Natural killer cell treated with Interleukin-12 subunit alpha and Interleukin-12 subunit beta and Interleukin-15 and Interleukin-18, amount 100 ng/mL, for 72 hours (primary cell): ENCODE results near the gene PEMT. TPM values are rescaled to one million over a fixed set of nuclear protein-coding genes. Genes with fewer than 3 reads are reported as not detected.
A peak's percentile ranks its signal among the peaks of the same experiment; 100 is the strongest.

ENCODE experiments used
- ATAC-seq, 2 donors: fragments of 150-1000 bp; cut with Tn5 transposase in 1 of 2; sonication (Bioruptor Pico), chemical (Tn5 transposase) in 1 of 2; 2 replicates each; pipeline ENCODE4 v1.10.0; 2021
- DNase-seq: peaks from one replicate; pipeline ENCODE4 v3.0.0; 2022; ENCODE audit warnings: low spot score
- H3K27ac Mint-ChIP-seq, 2 donors: 1 replicate in 1 of 2; 2 replicates in 1 of 2; pipeline ENCODE4 v1.8.0; 2022; ENCODE audit warnings: mixed read lengths in 2 of 2, mild to moderate bottlenecking in 1 of 2, moderate library complexity in 1 of 2
- H3K27me3 Mint-ChIP-seq, 2 donors: 1 replicate in 1 of 2; 2 replicates in 1 of 2; pipeline ENCODE4 v1.8.0; 2022; ENCODE audit warnings: mixed read lengths in 2 of 2
- H3K36me3 Mint-ChIP-seq: one replicate; pipeline ENCODE4 v1.8.0; 2022; ENCODE audit warnings: mixed read lengths
- H3K4me1 Mint-ChIP-seq, 2 donors: 1 replicate in 1 of 2; 2 replicates in 1 of 2; pipeline ENCODE4 v1.8.0; 2022; ENCODE audit warnings: low read depth in 2 of 2, mixed read lengths in 2 of 2, mild to moderate bottlenecking in 1 of 2
- H3K4me3 Mint-ChIP-seq: one replicate; pipeline ENCODE4 v1.8.0; 2022; ENCODE audit warnings: mixed read lengths
- H3K9me3 Mint-ChIP-seq: 2 replicates; pipeline ENCODE4 v1.8.0; 2022; ENCODE audit warnings: mixed read lengths
- total RNA-seq, 2 donors: library from RNA; stranded (reverse); gene quantifications; one replicate each; pipeline ENCODE4 v1.2.3, GENCODE V29; 2022

PEMT gene
- total RNA-seq, 2 donors from 2014 or later, result 22.9 to 35.3 TPM

DNA sequence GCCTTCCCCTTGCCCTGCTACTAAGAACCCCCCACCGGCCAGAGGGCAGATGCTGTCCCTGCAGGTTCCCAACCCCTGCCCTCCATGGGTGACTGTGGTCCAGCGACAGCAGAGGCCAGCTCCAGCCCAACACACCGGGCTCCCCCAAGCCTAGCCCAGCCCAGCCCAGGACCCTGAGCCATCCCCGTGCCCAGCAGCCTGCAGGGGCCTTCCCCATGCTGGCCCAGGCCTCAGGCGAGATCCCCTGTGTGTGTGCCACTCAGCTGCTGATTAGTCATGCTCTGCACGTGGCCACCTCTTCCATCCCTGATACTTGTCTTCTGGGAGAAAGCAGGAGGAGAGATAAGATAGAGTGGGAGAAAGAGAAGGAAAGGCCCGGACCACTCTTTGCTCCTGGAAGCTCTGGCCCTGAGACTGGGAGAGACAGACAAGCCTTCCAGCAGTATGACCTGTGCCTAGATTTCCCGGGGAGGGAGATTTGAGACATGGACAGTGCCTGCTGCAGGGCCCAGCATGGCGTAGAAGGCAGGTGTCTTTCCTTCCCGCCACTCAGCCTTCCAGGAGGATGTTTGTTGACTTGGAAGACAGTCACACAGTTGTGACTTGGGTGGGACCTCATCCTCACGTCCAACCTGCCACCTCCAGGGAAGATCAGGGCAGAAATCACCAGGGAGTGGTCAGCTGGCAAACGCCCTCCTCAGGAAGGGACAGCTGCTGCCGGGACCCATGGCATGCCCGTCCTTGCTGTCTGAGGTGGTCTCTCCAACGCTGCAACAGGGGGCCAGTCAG, 54.0 kb downstream of the PEMT start:
- no peaks in the 10 kb centered on the region for H3K27me3 Mint-ChIP-seq
- ATAC-seq (no peak), DNase-seq (no peak)
- H3K9me3 Mint-ChIP-seq, result no peaks in the 10 kb centered on the region
- no peak overlapping the region for H3K27ac Mint-ChIP-seq
- H3K4me1 Mint-ChIP-seq, result no peaks in the 10 kb centered on the region
- H3K36me3 Mint-ChIP-seq, result no peaks in the 10 kb centered on the region
- H3K4me3 Mint-ChIP-seq, result no peak overlapping the region

GRCh38 chr17:17536702-17537101, 54.8 kb downstream of the PEMT start:
- Mint-ChIP-seq H3K27me3 (no peaks in the 10 kb centered on the region), H3K4me1 (no peaks in the 10 kb centered on the region), H3K9me3 (no peaks in the 10 kb centered on the region), H3K36me3 (no peaks in the 10 kb centered on the region), H3K27ac (no peak overlapping the region), H3K4me3 (no peak overlapping the region)
- ATAC-seq, result no peak
- no peak for DNase-seq

DNA sequence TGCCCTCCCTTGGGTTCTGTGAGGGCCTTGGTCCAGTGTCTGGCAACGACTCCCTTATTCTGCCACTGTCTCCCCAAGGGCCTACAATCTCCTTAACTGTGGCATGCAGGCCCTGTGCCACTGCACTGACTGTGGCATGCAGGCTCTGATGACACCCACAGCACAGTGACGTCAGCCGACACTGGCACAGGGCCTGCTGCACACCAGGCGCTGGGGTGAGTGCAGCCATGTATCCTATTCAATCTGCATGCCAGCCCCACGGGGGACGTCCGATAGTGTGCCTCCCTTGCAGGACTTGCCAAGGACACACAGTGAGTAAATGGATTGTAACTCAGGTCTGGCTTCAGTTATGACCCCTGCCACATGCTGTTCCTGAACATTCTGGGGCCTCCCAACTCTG, 55.6 kb downstream of the PEMT start:
- no peaks in the 10 kb centered on the region for H3K9me3 Mint-ChIP-seq
- H3K36me3 Mint-ChIP-seq, result no peaks in the 10 kb centered on the region
- DNase-seq (no peak), ATAC-seq (peak in 1 of 2 donors; percentile 40)
- H3K4me3 Mint-ChIP-seq, result no peak overlapping the region
- H3K27me3 Mint-ChIP-seq, result no peaks in the 10 kb centered on the region
- H3K27ac Mint-ChIP-seq, result no peak overlapping the region
- no peaks in the 10 kb centered on the region for H3K4me1 Mint-ChIP-seq

GRCh38 chr17:17533901-17534441, 57.5 kb downstream of the PEMT start:
- no peaks in the 10 kb centered on the region for H3K27me3 Mint-ChIP-seq
- no peaks in the 10 kb centered on the region for H3K36me3 Mint-ChIP-seq
- ATAC-seq (no peak), DNase-seq (no peak)
- no peaks in the 10 kb centered on the region for H3K9me3 Mint-ChIP-seq
- no peak overlapping the region for H3K4me3 Mint-ChIP-seq
- H3K4me1 Mint-ChIP-seq, result peaks cover 0 to 4% of the 10 kb centered on the region in 2 donors
- no peak overlapping the region for H3K27ac Mint-ChIP-seq

DNA sequence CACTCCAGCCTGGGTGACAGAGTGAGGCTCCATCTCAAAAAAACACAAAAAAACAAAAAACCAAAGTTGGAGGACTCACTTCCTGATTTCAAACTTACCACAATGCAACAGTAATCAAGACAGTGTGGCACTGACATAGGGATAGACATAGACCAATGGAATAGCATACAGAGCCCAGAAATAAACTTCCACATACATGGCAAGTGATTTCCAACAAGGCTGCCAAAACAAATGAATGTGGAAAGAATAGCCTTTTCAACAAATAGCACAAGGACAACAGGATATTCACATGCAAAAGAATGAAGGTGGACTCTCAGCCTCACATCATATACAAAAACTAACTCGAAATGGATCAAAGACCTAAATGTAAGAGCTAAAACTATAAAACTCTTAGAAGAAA, 58.5 kb downstream of the PEMT start:
- Mint-ChIP-seq H3K9me3 (no peaks in the 10 kb centered on the region), H3K36me3 (no peaks in the 10 kb centered on the region), H3K27ac (no peak overlapping the region), H3K27me3 (no peaks in the 10 kb centered on the region), H3K4me1 (peaks cover 0 to 4% of the 10 kb centered on the region in 2 donors), H3K4me3 (no peak overlapping the region)
- ATAC-seq (no peak), DNase-seq (no peak)

DNA sequence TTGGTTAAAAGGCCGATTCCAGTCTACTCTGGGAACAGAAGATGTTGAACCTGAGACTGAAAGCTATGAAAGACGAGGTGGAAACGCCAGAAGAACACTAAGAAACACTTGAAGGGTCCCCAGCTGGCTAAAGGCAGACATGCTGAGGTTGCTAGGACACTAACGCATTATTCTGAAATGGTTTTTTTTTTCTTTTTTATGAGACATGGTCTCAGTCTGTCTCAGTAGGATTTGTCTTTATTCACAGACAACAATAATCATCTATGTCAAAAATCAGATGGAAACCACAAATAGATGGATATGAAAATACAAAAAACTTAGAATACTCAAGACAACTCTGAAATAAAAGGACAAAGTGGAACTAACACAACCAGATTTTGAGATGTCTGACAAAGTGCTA, 60.4 kb downstream of the PEMT start:
- DNase-seq, result no peak
- H3K4me3 Mint-ChIP-seq, result no peak overlapping the region
- H3K27ac Mint-ChIP-seq, result no peak overlapping the region
- H3K36me3 Mint-ChIP-seq, result no peaks in the 10 kb centered on the region
- ATAC-seq, result no peak
- no peaks in the 10 kb centered on the region for H3K27me3 Mint-ChIP-seq
- no peaks in the 10 kb centered on the region for H3K9me3 Mint-ChIP-seq
- H3K4me1 Mint-ChIP-seq, result peaks cover 0 to 4% of the 10 kb centered on the region in 2 donors

DNA sequence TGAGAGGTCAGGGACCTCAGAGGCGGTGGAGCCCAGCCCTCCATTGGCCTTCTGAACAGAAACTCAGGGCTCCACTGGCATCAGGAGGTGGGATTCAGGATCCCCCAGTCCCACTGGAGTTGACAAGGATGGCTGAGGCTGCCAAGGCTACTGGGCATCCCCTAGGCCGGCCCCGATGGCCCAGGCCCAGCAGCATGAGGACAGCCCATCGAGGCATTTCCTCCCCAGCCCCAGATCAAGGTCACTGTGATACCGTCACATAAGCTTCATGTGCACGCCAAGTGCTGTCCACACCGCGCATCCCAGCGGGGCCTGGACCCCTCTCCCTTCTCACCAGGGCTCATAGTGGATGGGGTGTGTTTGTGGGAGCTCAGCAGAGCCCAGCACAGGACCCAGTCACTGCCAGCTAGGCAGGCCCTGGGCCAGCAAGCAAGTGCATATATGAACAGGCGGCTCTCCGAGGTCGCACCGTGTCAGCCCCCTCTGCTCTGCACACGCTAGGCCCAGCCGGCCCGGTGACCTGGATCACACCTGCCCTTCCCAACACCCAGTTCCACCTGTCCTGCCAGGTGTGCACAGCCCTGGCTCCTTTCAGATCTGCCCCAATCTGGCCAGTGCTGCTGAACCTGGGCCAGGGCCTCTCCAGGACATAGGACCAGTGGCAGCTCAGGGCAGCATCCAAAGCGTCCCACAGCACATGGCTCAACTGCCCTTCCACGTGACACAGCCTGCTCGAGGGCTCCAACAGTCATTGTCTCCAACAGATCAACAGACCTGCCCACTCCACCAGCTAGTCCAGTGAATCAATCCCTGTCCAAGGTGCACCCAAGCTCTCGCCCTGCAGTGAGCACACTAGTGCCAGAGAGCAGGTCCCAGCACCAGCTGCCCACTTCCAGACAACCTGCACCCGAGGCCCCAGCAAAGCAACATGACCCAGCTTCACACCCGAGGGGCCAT, 62.5 kb downstream of the PEMT start:
- H3K4me1 Mint-ChIP-seq, result peaks cover 0 to 4% of the 10 kb centered on the region in 2 donors
- H3K4me3 Mint-ChIP-seq, result no peak overlapping the region
- no peak for DNase-seq
- ATAC-seq, result peak; percentile 24 to 45
- H3K27ac Mint-ChIP-seq, result no peak overlapping the region
- H3K36me3 Mint-ChIP-seq, result no peaks in the 10 kb centered on the region
- no peaks in the 10 kb centered on the region for H3K27me3 Mint-ChIP-seq
- H3K9me3 Mint-ChIP-seq, result no peaks in the 10 kb centered on the region

- peaks cover 0 to 4% of the 10 kb centered on the region in 2 donors for H3K4me1 Mint-ChIP-seq
- H3K9me3 Mint-ChIP-seq, result no peaks in the 10 kb centered on the region
- no peak overlapping the region for H3K4me3 Mint-ChIP-seq
- ATAC-seq (no peak), DNase-seq (no peak)
- no peaks in the 10 kb centered on the region for H3K36me3 Mint-ChIP-seq
- H3K27ac Mint-ChIP-seq, result no peak overlapping the region
- no peaks in the 10 kb centered on the region for H3K27me3 Mint-ChIP-seq
Measured at GRCh38 chr17:17527956-17528500, 63.5 kb downstream of the PEMT start.

- H3K4me1 Mint-ChIP-seq, result peaks cover 0 to 4% of the 10 kb centered on the region in 2 donors
- no peaks in the 10 kb centered on the region for H3K9me3 Mint-ChIP-seq
- H3K27ac Mint-ChIP-seq, result no peak overlapping the region
- DNase-seq, result no peak
- H3K4me3 Mint-ChIP-seq, result no peak overlapping the region
- H3K27me3 Mint-ChIP-seq, result no peaks in the 10 kb centered on the region
- no peaks in the 10 kb centered on the region for H3K36me3 Mint-ChIP-seq
- ATAC-seq, result no peak
Measured at GRCh38 chr17:17527534-17527933, 64.0 kb downstream of the PEMT start.

- Mint-ChIP-seq H3K9me3 (no peaks in the 10 kb centered on the region), H3K27me3 (no peaks in the 10 kb centered on the region), H3K4me3 (no peak overlapping the region), H3K4me1 (peaks cover 0 to 4% of the 10 kb centered on the region in 2 donors), H3K27ac (no peak overlapping the region), H3K36me3 (no peaks in the 10 kb centered on the region)
- no peak for ATAC-seq
- DNase-seq, result no peak
Measured at GRCh38 chr17:17526369-17526768, 65.1 kb downstream of the PEMT start.

DNA sequence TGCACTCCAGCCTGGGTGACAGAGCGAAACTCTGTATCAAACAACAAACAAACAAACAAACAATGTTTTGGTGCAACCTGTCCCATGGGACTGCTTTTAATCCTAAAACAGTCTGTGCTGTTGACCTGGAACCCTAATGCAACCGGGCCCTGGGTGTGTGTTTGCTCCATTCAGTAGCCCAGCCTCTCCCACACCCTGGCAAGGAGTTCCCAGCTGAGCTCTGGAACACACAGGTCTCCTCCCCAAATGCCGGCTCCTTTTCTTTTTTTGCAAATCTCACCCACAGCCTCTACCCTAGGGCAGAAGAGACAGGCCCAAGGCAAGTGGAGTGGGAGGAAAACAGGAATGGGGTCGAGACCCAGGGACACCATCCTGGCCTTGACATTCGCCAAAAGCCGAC, 65.6 kb downstream of the PEMT start:
- no peaks in the 10 kb centered on the region for H3K36me3 Mint-ChIP-seq
- H3K4me1 Mint-ChIP-seq, result peaks cover 0 to 4% of the 10 kb centered on the region in 2 donors
- no peak overlapping the region for H3K27ac Mint-ChIP-seq
- no peaks in the 10 kb centered on the region for H3K9me3 Mint-ChIP-seq
- ATAC-seq (no peak), DNase-seq (no peak)
- no peak overlapping the region for H3K4me3 Mint-ChIP-seq
- H3K27me3 Mint-ChIP-seq, result no peaks in the 10 kb centered on the region

- no peak overlapping the region for H3K4me3 Mint-ChIP-seq
- H3K27me3 Mint-ChIP-seq, result no peaks in the 10 kb centered on the region
- H3K9me3 Mint-ChIP-seq, result no peaks in the 10 kb centered on the region
- no peak for DNase-seq
- ATAC-seq, result no peak
- no peak overlapping the region for H3K27ac Mint-ChIP-seq
- H3K4me1 Mint-ChIP-seq, result peaks cover 0 to 4% of the 10 kb centered on the region in 2 donors
- H3K36me3 Mint-ChIP-seq, result no peaks in the 10 kb centered on the region
Measured at GRCh38 chr17:17525311-17525710, 66.2 kb downstream of the PEMT start.

- Mint-ChIP-seq H3K4me1 (no peaks in the 10 kb centered on the region), H3K27me3 (no peaks in the 10 kb centered on the region), H3K4me3 (no peak overlapping the region), H3K27ac (no peak overlapping the region), H3K9me3 (no peaks in the 10 kb centered on the region), H3K36me3 (no peaks in the 10 kb centered on the region)
- ATAC-seq (no peak), DNase-seq (no peak)
Measured at GRCh38 chr17:17523731-17524490, 67.6 kb downstream of the PEMT start.
